ENCODE results near the gene ACOXL.

ACOXL gene

DNA sequence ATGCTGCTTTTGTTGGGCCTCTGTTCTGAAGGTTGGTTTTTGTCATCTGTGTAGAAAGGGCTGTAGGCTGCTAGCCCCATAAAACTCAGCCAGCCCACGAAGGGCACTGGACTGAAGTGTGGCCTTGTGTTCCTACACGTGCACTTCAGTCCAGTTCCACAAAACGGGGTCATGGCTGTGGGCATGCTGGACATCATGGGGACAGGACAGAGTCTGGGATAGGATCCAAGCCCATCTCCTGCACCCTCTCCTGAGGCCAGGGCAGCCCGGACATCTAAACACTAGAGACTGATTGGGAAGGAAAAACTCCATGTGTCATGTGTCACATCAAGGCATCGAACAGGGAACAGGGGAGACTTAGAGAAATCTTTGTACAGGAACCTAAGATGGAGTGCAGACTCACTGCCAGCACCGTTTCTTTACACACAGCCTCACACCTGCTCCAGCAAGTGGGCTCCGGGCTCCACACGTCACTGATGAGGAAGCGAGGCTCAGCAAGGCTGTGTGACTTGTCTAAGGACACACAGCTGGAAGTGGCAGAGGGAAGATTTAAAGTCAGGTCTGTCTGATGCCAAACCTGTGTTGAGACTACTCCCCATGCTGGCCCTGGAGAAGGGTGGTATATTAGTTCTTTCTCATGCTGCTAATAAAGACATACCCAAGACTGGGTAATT, 313.5 kb downstream of the ACOXL start:
- TF ChIP-seq, protein P1, sequence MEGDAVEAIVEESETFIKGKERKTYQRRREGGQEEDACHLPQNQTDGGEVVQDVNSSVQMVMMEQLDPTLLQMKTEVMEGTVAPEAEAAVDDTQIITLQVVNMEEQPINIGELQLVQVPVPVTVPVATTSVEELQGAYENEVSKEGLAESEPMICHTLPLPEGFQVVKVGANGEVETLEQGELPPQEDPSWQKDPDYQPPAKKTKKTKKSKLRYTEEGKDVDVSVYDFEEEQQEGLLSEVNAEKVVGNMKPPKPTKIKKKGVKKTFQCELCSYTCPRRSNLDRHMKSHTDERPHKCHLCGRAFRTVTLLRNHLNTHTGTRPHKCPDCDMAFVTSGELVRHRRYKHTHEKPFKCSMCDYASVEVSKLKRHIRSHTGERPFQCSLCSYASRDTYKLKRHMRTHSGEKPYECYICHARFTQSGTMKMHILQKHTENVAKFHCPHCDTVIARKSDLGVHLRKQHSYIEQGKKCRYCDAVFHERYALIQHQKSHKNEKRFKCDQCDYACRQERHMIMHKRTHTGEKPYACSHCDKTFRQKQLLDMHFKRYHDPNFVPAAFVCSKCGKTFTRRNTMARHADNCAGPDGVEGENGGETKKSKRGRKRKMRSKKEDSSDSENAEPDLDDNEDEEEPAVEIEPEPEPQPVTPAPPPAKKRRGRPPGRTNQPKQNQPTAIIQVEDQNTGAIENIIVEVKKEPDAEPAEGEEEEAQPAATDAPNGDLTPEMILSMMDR (IDR thresholded peaks at IDR 0.05; ENCODE audit: low read length), result no peak
- no peak for TF ChIP-seq EZH2 (IDR thresholded peaks at IDR 0.05; ENCODE audit: borderline replicate concordance, low read length)
- Histone ChIP-seq H3K36me3 (ENCODE audit: insufficient read depth, low read length) (no peaks in the 10 kb centered on the region; the same call in 1 of the 2 replicates), H3K9ac (ENCODE audit: low read length) (no peak overlapping the region), H2AFZ (ENCODE audit: low read length) (no peak overlapping the region), H3K27me3 (ENCODE audit: insufficient read depth, low read length) (0 out of 2 replicates have a peak, but pooled peaks cover 8% of the 10 kb centered on the region), H3K9me3 (ENCODE audit: low read length) (no peaks in the 10 kb centered on the region), H3K27ac (ENCODE audit: low read depth, low read length, poor library complexity, severe bottlenecking) (no peak overlapping the region), H3F3A (ENCODE audit: insufficient read depth, low read length) (no peaks in the 10 kb centered on the region), H3K9me2 (ENCODE audit: low read depth, low read length) (no peaks in the 10 kb centered on the region), H4K20me1 (ENCODE audit: insufficient read depth, low read length) (no peaks in the 10 kb centered on the region), H3K4me1 (ENCODE audit: insufficient read depth, low read length, severe bottlenecking) (peaks cover 19% of the 10 kb centered on the region), H3K4me2 (ENCODE audit: low read length) (no peak overlapping the region), H3K4me3 (ENCODE audit: low read depth, low read length, poor library complexity, severe bottlenecking) (no peak overlapping the region), H3K79me2 (ENCODE audit: insufficient read depth, low read length) (no peaks in the 10 kb centered on the region)

DNA sequence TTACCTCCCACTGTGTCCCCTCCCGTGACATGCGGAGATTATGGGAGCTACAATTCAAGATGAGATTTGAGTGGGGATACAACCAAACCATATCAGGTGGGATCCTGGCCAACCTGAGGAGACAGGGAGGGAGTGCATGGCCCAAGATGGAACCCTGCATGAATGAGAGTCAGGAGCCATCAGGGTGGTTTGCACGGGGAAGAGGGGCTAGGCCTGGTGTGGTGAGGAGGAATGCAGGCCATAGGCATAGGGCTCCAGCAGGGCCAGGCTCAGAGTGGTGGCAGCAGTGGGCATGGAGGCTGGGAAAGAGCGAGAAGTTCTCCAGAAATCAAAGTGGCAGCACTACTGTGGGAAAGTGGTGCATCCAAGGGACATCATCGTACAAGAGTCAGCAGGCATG, 314.3 kb downstream of the ACOXL start:
- no peaks in the 10 kb centered on the region for H3F3A ChIP-seq (ENCODE audit: insufficient read depth, low read length)
- H3K4me3 ChIP-seq (ENCODE audit: low read depth, low read length, poor library complexity, severe bottlenecking), result no peak overlapping the region
- H3K9me3 ChIP-seq (ENCODE audit: low read length), result no peaks in the 10 kb centered on the region
- no peak overlapping the region for H3K4me2 ChIP-seq (ENCODE audit: low read length)
- H3K9me2 ChIP-seq (ENCODE audit: low read depth, low read length), result no peaks in the 10 kb centered on the region
- TF ChIP-seq, protein P1 (IDR thresholded peaks at IDR 0.05; ENCODE audit: low read length), result no peak
- TF ChIP-seq EZH2 (IDR thresholded peaks at IDR 0.05; ENCODE audit: borderline replicate concordance, low read length), result no peak
- H3K27me3 ChIP-seq (ENCODE audit: insufficient read depth, low read length), result 0 out of 2 replicates have a peak, but pooled peaks cover 8% of the 10 kb centered on the region
- H3K9ac ChIP-seq (ENCODE audit: low read length), result no peak overlapping the region
- no peaks in the 10 kb centered on the region for H4K20me1 ChIP-seq (ENCODE audit: insufficient read depth, low read length)
- peaks cover 19% of the 10 kb centered on the region for H3K4me1 ChIP-seq (ENCODE audit: insufficient read depth, low read length, severe bottlenecking)
- no peak overlapping the region for H2AFZ ChIP-seq (ENCODE audit: low read length)
- H3K36me3 ChIP-seq (ENCODE audit: insufficient read depth, low read length), result no peaks in the 10 kb centered on the region; the same call in 1 of the 2 replicates
- H3K27ac ChIP-seq (ENCODE audit: low read depth, low read length, poor library complexity, severe bottlenecking), result no peak overlapping the region
- H3K79me2 ChIP-seq (ENCODE audit: insufficient read depth, low read length), result no peaks in the 10 kb centered on the region

DNA sequence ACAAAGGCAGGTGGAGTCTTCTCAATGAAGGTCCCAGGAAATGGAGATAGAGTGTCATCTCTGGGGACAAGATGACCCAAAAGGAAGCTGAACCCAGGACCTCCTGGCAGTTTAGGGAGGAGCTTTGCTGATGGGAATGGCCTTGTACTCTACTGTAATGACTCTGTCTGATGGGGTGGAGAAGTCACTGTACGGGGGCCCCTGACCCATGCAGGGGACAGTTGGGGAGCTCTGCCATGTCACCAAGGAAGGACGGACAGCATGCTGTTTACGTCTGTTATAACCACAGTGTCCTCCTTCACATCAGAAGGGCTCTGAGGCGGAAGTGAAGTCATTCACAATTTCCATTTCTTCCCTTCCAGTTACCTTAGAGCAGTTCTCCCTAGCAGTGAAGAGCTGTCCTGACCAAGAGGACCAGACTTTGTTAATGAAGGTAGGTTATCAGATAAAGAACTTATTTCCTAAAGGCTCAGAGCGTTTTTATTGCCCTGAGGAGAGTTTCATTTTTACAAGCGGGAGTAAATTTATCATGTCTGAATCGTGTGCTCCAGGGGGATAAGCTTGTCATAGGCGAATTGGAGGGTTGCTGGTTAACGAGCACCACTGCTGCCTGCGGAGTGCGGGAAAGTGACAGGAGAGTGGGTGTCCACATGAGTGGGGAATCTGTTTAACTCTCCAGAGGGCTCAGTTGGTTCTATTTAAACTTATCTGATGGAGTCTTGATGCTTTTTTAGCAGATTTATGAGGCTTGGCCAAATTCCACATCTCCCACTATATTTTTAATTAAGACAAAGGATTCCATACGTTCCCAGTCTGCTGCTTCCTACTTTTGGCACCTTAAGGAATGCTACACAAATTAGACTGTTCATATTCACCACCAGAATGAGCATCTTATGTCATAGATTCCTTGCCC, 316.7 kb downstream of the ACOXL start:
- Histone ChIP-seq H3K27me3 (ENCODE audit: insufficient read depth, low read length) (peaks cover 12% of the 10 kb centered on the region; the same call in 1 of the 2 replicates), H2AFZ (ENCODE audit: low read length) (no peak overlapping the region), H3K36me3 (ENCODE audit: insufficient read depth, low read length) (no peaks in the 10 kb centered on the region; the same call in 1 of the 2 replicates), H3K4me1 (ENCODE audit: insufficient read depth, low read length, severe bottlenecking) (peaks cover 19% of the 10 kb centered on the region), H3K4me3 (ENCODE audit: low read depth, low read length, poor library complexity, severe bottlenecking) (no peak overlapping the region), H3K9me3 (ENCODE audit: low read length) (no peaks in the 10 kb centered on the region), H4K20me1 (ENCODE audit: insufficient read depth, low read length) (no peaks in the 10 kb centered on the region), H3K9ac (ENCODE audit: low read length) (no peak overlapping the region), H3K27ac (ENCODE audit: low read depth, low read length, poor library complexity, severe bottlenecking) (no peak overlapping the region), H3F3A (ENCODE audit: insufficient read depth, low read length) (no peaks in the 10 kb centered on the region), H3K9me2 (ENCODE audit: low read depth, low read length) (no peaks in the 10 kb centered on the region), H3K79me2 (ENCODE audit: insufficient read depth, low read length) (no peaks in the 10 kb centered on the region), H3K4me2 (ENCODE audit: low read length) (no peak overlapping the region)
- TF ChIP-seq EZH2 (IDR thresholded peaks at IDR 0.05; ENCODE audit: borderline replicate concordance, low read length), result no peak
- TF ChIP-seq, protein P1 (IDR thresholded peaks at IDR 0.05; ENCODE audit: low read length), result no peak
